HG03025 (cell line): ENCODE results near the gene CDT1.

Source experiments
- ATAC-seq: cut with Tn5 transposase; IDR thresholded peaks from one replicate; pipeline ENCODE4 v1.9.1; 2021; ENCODE audit warnings: mild to moderate bottlenecking, moderate library complexity; ENCODE audit not compliant: unreplicated experiment, low FRiP score

CDT1 gene

DNA sequence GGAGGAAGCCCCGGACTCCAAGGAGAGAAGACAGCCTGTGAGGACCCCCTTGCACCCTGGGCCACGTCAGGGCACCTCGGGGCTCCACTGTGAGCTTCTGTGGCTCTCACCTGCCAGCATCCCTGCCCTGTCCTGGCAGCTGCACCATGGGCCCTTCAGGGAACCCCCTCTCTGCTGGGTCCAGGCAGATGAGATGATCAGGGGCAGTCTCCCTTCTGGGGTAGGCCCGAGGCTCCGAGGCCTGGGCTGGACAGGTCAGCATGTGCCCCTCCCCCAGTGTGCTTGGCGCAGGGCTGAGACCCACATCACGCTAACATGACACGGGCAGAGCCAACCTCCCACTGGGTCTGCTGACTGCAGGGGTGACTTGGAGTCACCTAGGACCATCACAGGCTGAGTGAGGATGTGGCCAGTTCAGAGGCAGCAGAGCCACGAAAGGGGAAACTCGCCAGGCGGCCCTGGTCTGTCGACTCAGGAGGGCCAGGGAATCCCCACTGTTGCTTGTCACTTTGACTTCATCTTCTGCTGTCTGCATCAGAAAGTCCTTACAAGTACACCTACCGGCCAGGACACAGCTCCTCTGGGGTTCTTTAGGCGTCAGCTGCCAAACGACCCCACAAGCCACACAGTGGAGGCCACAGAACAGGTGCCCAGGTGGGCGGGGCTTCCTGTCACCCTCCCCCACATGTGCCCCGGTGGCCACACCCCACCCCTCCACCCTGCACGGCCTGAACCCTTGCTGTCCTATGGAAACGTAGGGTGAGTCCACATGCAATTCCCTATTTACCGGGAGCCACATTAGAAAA is 50.9 kb downstream of the CDT1 start:
- no peak for ATAC-seq

- no peak for ATAC-seq
These were observed 51.6 kb downstream of the CDT1 start for GRCh38 chr16:88855176-88855575.

DNA sequence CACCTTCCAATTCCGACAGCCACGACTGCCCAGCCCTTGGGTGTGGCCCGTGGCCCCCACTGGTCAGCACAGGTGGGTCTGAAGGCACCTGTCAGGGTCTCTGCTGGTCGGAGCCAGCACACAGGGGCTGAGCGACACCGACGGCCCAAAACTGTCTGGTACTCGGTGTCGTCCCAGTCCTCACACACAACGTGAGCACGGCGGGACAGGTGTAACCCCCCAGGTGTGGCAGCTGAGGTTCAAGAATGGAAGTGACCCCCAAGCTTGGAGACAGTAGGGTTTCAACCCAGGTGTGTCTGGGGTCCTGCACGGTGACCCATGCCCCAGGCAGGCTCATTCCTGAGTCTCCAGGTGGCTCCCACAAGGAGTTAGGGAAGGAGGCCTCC is 52.1 kb downstream of the CDT1 start:
- no peak for ATAC-seq

GRCh38 chr16:88856122-88856827 is 52.7 kb downstream of the CDT1 start:
- no peak for ATAC-seq

DNA sequence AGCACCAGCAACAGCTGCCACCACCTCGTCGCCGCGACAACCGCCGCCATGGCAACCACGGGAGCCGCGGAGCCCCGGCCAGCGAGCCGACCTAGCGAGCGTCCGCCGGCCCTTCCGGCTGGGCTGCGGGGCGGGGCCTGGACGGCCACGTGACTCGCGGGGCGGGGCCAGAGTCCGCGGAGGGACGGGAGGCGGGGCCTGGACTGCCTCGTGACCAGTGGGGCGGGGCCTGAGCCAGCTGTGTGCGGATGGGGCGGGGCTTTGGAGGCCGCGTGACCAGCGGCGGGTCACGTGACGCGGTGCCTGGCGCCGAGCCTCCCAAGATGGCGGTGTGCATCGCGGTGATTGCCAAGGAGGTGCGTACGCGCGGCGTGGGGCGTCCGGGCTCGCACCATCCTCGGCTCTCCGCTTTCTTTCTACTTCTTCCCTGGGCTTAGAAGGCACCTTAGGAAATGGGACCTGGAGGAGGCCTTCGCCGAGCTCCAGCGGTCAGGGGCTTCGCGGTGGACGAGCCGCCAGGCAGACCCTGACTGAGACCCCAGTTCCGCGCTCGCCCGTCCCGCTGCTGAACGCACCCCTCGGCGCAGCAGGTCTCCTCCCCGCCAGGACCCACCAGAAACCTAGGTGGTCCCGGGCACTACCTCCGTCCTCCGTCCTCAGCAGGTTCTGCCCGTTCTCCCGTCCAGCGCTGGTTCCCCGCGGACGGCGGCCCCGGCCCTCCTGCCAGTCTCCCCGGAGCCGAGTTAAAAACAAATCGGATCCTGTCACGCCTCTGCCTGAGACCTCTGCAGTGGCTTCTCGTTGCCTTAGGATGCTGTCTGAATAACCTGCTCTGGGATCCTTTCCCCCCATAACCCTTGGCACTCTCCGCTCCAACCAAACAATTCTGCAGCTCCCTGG is 53.5 kb downstream of the CDT1 start, which contains the start of the genes GALNS and TRAPPC2L:
GALNS (minus strand) TSS at position 120 of the 900 bp plus-strand sequence; CDS start at position 50, 70 bp downstream.
TRAPPC2L (plus strand) TSS at position 300 of the 900 bp plus-strand sequence; CDS start at position 324, 24 bp downstream.
- peak; percentile 75 for ATAC-seq

DNA sequence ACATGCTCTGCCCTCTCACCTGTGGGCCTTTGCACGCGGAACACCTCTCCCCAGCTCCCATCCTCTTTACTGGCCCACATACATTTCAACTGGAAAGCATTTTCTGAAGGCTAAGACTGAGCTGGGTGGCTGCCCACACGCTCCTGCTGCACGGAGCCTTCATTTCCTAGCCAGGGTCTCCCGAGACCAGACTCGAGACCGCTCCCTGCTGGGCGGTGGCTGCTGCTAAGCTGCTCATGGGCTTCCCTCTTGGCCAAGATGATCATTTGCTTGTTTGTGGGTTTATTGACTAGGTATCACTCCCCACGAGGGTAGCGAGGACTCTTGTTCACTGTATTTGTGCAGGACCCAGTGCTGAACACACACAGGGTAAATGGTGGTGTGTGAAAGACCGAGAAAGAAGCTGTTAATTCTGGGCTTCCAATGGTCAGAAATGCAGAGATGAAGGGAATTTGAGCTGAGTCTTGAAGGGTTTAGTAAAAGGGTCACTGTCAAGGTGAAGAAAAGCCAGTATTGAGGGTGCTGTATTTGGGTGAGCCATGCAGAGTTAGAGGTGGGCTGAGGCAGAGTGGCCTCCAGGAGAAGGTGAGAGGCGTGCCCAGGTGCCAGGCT is 54.2 kb downstream of the CDT1 start:
- ATAC-seq, result peak; percentile 36
